Stimulated activated CD4-positive, alpha-beta T cell treated with anti-CD3 and anti-CD28 coated beads, Interleukin-4, amount 100 ng/mL, for 48 hours (primary cell): ENCODE measurements around the gene KLHL17.

Experiments
- DNase-seq, 2 donors: peaks; one replicate each; pipeline ENCODE4 v3.0.0-alpha.2; 2020; ENCODE audit warnings: low read depth in 2 of 2

KLHL17 gene

DNA sequence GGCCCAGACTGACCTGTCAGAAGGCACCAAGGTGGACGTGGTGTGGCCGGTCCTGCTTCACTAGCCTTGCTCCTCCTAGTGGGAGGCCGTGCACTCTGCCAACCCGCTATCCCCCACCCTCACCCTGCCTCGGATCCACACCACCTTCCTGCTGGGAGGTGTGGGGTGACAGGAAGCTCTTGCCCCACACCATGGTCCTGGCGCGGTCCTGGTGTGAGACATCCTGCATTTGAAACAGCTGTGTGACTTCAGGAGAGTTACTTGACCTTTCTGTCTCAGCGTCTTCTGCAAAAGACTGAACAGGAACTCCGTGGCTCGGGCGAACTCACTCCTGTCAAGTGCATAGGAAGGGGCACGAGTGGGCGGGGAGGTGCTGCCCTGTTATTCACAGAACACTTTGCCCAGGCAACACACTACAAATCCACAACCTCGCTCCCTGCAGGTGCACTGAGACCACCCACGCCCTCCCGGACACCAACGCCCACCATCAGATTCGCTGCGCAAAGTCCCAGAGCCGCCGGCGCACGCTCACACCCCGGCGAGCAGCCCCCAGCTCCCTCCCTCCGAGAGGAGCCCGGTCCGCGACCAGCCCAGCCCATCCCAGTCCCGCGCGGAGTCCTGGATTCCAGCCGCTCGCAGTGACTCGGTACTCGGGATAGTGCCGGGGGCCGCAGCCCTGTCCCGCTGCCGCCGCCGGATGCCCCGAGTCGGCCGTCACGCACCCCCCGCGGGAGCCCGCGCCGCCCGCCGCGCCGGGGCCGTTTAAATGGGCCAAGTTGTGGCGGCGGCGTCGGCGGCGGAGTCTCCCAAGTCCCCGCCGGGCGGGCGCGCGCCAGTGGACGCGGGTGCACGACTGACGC is 37.0 kb upstream of the KLHL17 start, which contains the start of gene SAMD11:
Gene SAMD11 (plus strand): TSS at position 793 of the 860 bp plus-strand sequence. CDS start 509 bp downstream, outside the sequence.
- DNase-seq = peak in 1 of 2 donors; percentile 46

DNA sequence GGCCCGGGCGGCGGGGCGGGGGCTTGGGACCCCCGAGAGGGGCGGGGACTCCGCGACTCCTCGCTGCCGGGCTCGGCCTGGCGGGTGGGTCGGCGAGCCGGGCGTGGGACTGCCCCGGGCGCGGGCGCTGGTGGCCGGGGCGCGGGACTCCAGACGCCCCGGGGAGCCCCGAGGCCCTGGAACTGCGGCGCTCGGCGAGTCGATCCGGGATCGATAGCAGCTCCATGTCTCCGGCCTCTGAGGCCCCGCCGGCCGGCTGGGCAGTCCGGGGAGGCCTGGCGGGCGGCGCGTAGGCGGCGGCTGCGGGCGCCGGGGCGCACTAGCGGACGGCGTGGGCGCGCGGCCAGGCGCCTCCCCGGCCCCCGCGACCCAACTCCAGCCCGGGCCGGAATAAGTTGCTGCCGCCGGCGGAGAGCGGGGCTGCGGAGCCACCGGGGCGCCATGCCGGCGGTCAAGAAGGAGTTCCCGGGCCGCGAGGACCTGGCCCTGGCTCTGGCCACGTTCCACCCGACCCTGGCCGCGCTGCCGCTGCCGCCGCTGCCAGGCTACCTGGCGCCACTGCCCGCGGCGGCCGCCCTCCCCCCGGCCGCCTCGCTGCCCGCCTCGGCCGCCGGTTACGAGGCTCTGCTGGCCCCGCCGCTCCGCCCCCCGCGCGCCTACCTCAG is 36.3 kb upstream of the KLHL17 start:
- no peak for DNase-seq

DNA sequence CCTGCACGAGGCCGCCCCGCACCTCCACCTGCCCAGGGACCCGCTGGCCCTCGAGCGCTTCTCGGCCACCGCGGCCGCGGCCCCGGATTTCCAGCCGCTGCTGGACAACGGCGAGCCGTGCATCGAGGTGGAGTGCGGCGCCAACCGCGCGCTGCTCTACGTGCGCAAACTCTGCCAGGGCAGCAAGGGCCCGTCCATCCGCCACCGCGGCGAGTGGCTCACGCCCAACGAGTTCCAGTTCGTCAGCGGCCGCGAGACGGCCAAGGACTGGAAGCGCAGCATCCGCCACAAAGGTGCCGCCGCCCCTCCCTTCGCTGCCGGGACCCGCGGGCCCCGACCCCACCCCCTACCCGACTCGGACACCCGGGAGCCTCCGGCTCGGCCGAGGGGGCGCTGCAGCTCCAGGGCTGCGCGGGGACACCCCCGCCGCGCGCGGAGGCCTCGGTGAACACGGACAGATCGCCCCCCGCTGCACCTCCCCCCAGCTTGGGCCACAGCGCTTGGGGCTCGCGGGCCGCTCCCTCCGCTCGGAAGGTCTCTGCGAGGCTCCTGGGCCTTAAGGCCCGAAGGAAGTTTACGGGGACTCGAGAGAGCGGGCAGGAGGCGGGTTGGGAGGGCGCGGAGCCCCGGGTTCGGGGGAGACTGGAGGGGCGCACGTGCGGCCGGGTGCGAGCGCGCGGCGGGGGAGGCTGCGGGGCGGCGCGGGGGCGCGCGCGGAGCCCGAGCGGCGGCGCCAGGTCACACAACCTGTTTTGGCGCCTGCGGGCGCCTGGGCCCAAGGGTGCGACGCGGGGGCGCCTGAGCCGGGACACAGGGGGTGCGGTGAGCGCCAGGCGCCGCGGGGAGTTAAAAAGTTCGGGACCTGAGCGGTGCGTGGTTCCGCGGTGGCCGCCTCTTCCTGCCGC is 35.5 kb upstream of the KLHL17 start:
- no peak for DNase-seq

DNA sequence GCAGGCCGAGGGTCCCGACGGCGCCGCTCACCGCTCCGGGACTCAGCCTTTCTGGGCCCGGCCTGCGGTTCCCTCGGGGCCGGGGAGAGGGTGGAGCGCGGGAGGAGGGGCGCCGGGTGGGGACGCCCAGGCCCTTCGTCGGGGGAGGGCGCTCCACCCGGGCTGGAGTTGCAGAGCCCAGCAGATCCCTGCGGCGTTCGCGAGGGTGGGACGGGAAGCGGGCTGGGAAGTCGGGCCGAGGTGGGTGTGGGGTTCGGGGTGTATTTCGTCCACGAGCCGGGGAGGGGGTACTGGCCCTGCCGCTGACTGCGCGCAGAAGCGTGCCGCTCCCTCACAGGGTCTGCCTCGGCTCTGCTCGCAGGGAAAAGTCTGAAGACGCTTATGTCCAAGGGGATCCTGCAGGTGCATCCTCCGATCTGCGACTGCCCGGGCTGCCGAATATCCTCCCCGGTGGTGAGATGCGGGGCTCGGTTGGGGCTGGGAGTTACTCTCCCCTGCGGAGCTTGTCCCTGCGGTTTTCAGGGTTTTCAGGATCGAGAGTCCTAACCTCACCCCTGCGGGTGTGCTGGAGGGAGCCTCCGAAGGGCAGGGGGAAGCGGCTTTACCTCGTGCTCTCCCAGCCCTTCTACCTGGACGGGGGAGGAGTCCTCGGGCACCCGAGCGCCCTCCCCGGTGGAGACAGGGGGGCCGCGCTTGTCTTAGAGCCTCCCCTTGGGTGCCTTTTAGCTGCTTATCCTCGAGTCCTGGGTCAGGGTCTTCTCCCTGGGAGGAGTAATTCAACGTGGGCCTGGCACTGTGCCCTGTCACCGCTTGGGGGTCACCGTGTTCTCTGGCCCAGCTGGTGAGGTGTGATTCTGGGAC is 34.6 kb upstream of the KLHL17 start:
- no peak for DNase-seq

DNA sequence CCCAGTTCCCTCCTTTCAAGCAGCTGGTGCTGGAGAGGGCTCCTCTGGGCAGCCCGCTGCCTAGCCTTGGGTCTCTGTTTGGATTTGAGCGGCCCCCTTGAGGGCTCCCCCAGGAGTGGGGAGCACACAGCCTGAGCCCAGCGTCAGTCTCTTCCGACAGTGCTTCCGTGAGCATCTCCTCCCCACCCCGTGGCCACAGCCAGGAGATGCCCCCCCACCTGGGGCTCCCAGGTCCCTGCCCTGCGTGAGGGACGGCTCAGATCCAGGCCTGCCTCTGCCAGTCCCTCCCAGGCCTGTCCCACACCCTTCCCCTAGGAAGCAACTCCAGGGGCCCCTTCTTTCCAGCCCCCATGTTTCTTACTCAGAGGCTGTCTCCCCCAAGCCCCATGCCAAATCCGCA is 33.1 kb upstream of the KLHL17 start:
- DNase-seq = no peak

DNA sequence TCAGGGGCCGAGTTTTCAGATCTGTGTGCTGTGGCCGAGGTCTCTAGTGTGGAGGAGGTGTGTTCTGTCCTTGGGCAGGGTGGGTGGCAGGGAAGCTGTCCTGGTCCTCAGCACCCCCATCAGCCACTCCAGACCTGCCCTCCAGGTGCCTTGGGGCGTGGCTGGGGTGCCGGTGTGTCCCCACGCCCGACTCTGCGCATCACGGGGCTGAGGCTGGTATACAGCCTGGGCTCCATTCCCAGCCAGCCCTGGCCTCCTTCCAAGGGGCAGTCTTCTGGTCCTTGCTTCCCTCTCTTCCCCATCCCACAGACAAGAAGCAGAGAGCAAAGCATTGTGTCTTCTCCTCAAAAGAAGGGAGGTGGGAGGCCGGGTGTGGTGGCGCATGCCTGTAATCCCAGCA is 32.6 kb upstream of the KLHL17 start:
- DNase-seq = no peak

DNA sequence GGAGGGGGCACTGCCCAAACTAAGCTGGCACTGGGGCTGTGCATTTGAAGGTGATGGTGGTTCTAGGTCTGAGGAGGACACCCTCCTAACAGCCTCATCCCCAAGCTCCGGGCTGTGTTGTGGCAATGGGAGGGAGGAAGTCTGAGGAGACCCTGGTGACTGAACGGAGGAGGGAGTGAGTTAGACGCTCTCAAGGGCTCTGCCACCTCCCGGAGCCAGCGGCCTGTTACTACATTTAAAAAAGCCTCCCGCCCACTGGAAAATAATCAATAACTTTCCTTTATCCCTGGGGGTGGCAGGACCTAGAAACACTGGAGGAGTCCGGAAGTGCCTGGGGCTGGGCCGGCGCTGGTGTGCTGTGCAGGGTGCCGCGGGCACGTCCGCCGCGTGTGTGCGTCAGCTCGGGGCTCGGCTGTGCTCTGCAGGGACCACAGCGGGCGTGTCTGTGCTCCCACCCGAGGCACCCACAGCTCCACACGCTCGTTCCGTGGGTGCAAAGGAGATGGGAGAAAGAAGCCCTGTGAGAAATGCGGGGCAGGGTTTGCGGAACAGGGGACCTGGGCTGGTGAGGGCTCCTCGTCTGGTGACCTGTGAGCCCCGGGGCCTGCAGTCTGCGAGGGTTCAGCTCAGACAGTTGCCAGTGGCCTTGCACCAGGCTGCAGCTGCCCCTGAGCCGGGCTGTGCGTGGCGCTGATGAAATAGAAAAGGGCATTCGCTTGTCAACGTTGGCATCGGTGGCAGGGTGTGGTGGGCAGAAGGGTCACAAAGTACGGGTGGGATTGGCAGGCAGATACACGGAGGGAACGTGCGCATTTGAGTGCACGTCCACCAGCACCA is 31.3 kb upstream of the KLHL17 start:
- no peak for DNase-seq

DNA sequence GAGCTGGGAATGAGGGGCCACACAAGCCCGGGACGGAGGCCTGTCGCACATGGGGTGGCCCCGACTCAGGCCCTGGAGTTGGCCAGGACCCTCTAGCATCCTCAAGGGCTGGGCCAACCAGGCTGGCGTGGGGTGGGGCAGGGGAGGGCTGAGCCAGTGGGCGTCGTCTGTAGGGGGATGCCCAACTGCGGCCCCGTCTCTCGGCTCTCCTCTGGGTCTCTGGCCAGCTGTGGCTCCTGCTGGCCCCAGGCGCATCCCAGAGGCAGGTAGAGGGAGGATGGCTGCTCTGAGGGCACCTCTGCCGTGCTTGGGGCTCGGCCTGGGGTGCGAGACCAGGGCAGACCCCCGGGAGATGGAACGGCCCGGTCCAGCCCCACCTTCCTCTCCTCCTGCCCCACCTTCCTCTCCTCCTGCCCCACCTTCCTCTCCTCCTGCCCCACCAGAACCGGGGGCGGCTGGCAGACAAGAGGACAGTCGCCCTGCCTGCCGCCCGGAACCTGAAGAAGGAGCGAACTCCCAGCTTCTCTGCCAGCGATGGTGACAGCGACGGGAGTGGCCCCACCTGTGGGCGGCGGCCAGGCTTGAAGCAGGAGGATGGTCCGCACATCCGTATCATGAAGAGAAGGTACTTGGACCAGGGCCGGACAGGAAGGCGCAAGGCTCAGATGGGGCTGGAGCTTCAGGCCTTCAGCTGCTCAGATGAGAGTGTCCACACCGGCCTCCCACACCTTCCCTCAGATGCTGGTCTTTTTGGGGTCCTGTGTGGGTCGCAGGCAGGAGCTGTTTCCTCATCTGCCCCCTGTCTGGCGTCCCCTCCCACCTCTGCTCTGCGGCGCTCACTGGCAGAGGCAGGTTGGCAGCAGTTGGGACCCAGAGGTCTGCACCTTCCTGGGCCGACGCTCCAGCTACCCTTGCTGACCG is 30.4 kb upstream of the KLHL17 start:
- DNase-seq = no peak

DNA sequence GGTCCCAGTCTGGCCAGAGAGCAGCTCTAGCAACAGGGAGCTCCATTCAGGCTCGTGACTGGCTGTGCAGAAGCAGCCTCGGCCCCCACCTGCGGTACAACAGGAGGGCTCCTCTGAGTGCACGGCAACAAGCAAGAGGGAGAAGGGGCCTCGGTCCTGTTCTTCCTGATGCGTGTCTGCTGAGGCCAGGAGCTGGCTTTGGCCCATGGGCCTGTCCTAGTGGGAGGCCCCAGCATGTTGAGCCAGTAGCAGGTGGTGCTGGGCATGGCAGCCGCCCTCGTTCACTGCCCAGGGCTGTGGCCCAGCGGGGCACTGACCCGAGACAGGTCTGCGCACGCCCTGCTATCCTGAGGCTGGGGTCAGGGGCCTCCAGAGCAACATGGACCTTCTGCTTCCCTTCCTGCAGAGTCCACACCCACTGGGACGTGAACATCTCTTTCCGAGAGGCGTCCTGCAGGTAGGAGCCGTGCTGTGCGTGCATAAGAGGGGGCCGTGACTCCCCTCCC is 29.7 kb upstream of the KLHL17 start:
- no peak for DNase-seq

DNA sequence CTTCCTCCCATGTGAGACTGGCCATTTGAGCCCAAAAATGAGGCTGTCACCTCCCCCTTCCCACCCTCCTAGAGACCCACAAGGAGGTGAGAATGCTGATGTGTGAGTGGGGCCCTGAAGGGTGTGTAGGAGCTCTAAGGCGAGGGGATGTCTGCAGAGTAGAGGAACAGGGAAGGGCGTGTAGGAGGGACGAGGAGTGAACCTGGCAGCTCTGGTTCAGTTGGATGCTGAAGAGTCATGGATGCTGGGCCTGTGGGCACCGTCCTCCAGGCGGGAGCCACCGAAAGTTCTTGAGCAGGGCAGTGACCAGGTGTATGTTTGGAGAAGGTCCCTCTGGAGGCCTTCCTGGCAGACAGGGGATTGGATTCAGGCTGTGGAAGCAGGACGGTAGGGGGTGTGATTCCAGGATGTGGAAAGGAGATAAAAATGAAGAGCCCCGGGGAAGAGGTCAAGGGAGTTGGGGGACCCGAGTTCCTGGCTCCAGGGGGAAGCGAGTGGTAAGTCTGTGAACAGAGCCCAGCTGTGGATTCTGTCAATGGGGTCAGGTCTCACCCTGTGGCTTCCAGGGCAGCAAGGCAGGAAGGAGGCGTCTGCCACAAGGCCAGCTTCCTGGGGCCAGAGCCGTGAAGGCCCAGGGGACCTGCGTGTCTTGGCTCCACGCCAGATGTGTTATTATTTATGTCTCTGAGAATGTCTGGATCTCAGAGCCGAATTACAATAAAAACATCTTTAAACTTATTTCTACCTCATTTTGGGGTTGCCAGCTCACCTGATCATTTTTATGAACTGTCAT is 28.8 kb upstream of the KLHL17 start:
- DNase-seq = no peak

DNA sequence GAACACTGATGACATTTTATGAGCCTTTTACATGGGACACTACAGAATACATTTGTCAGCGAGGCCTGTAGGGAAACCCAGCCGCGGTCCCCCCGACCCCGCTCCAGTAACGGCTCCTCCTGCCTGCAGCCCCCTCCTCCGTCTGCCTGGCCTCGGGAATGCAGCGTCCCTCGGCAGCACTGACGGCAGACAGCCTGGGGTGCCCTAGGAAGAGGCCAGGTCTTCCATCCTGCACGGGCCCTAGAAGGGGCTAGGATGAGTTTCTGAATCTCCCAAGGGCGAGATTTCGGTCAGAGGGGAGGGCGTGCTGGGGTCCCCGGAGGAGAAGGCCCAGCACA is 28.2 kb upstream of the KLHL17 start:
- no peak for DNase-seq

DNA sequence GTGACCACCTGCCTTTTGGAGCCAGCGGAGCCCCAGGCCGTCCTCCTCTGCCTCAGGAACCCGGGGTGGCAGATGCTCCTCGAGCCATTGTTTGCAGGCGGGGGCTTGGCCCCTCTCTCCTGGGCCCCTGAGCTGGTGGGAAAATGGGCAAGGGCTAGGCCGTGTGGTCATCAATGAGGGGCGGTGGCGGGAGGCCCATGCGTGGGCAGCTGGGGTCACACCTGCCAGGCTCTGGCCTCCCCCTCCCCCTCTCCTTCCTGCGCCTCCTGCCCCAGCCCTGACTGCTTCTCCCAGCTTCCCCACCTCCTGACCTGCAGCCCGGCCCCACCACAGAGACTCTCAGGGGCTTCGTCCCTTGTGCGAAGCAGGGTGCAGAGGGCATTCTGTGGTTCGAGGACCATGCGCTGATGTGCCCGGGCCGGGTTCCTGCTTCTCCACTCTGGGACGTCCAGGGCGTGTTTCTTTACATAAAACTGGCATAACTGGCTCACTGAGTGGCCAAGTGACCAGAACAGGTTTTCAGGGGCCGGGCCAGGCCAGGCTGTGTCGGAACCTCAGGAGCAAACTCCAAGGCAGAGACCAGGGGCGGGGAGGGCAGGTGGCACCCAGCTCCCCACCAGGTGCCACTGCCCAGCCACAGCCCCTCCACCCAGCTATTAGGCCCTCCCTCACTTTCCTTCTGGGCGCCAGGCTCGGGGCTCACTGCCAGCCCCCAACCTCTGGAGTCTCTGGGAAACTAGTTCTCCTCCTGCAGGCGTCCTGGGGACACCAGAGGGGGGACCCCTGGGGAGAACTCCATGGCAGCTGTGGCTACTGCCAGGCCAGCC is 27.4 kb upstream of the KLHL17 start:
- DNase-seq = no peak

DNA sequence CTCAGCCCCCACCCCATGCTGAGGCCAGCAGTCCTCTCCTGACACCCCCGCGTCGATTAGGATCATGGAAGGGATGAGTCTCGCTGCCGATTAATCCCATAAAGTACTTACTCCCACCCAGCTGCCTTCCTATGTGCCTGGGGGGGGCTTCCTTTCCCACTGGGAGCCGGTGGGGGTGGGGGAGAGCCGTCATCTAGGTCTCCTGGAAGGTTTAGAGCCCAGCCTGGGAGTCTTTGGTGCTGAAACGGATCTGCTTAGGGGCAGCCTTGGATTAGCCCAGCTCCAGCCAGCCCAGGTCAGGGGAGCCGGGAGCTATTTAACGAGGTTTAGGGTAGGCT is 26.8 kb upstream of the KLHL17 start:
- DNase-seq = no peak

DNA sequence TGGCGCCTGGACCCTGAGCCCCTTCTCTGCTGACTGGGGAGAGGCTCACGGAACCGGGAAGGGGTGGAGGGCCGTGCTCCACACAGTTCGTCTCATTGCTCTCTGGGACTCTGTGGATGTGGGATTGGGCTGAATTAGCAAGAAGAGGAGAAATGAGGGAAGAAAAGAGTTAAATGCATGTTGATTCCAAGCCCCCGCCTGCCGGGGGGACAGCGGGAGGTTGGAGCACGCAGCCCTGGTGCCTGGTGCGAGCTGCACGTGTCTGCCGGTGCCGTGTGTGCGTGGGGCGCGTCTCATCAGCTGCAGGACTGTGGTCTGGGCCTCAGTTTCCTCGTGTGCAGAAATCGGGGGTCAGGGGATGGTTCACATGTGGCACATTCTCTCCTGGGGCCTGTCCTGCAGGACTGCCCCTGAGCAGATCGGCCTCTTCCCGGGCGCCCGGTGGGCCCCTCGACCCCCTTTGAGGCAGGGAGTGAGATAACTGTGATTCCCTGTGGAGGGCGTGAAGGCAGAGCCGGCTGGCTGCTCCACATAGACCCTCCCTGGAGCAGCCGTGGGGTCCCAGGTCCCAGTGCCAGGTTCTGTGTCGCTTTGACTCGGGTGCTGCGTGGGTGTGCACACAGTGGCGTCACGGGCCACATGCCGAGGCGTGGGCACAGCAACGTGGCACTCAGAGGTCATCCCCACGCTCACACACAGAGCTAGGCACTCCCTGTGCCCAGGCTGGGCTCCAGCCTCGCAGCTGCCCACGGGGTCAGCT is 25.2 kb upstream of the KLHL17 start:
- no peak for DNase-seq

DNA sequence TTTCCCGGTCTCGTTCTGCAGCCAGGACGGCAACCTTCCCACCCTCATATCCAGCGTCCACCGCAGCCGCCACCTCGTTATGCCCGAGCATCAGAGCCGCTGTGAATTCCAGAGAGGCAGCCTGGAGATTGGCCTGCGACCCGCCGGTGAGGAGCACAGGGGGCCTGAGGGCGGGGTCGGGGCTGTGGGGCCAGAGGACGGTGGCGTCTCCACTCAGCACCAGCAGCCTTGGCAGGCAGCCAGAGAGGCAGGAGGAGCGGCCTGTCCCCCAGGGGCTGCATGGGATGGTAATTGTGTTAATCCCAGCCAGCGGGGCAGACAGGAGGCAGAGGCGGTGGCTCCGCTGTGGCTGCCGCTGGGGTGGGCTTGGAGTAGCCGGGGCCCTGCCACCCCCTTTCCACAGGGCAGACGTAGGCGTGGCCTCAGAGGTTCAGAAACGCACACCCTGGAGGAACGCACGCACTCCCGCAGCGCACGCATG is 24.6 kb upstream of the KLHL17 start:
- no peak for DNase-seq
